Hepatocyte (in vitro differentiated cells): ENCODE data around the gene GRIA1. TPM values are rescaled to one million over a fixed set of nuclear protein-coding genes. Genes with fewer than 3 reads are reported as not detected.

Experiments
- DNase-seq: peaks from one replicate; pipeline ENCODE4 v3.0.0-alpha.2; 2016; ENCODE audit warnings: low spot score
- H2AFZ ChIP-seq: fragments of 200-600 bp; sonication (generic); 2 replicates; pipeline ENCODE4 v1.6.0; 2016; ENCODE audit warnings: antibody characterized with exemption, mild to moderate bottlenecking
- H3K27ac ChIP-seq: fragments of 200-600 bp; sonication (generic); 2 replicates; pipeline ENCODE4 v1.5.1; 2016; ENCODE audit warnings: mild to moderate bottlenecking
- H3K27me3 ChIP-seq: fragments of 200-600 bp; sonication (generic); 2 replicates; pipeline ENCODE4 v1.6.1; 2016
- H3K36me3 ChIP-seq: fragments of 200-600 bp; sonication (generic); replicated peaks from 2 replicates; pipeline ENCODE4 v1.5.1; 2016; ENCODE audit warnings: low read depth; ENCODE audit not compliant: insufficient read depth
- H3K4me1 ChIP-seq: fragments of 200-600 bp; sonication (generic); 2 replicates; pipeline ENCODE4 v1.5.1; 2016; ENCODE audit warnings: mild to moderate bottlenecking, moderate library complexity; ENCODE audit not compliant: insufficient read depth
- H3K4me2 ChIP-seq: fragments of 200-600 bp; sonication (generic); 2 replicates; pipeline ENCODE4 v1.6.0; 2016
- H3K4me3 ChIP-seq: fragments of 200-600 bp; sonication (generic); 2 replicates; pipeline ENCODE4 v1.5.1; 2016; ENCODE audit warnings: mild to moderate bottlenecking
- H3K79me2 ChIP-seq: fragments of 200-600 bp; sonication (generic); 2 replicates; pipeline ENCODE4 v1.6.0; 2017; ENCODE audit warnings: mild to moderate bottlenecking
- H3K9me2 ChIP-seq: fragments of 200-600 bp; sonication (generic); replicated peaks from 2 replicates; pipeline ENCODE4 v1.6.0; 2017; ENCODE audit warnings: mild to moderate bottlenecking; ENCODE audit not compliant: insufficient read depth
- H3K9me3 ChIP-seq: fragments of 200-600 bp; sonication (generic); 2 replicates; pipeline ENCODE4 v1.5.1; 2016; ENCODE audit warnings: low read depth, mild to moderate bottlenecking
- H4K20me1 ChIP-seq: fragments of 200-600 bp; sonication (generic); 2 replicates; pipeline ENCODE4 v1.6.0; 2016; ENCODE audit warnings: mild to moderate bottlenecking; ENCODE audit not compliant: insufficient read depth, poor library complexity, severe bottlenecking
- EZH2 ChIP-seq: fragments of 200-600 bp; sonication (generic); IDR thresholded peaks from 2 replicates; pipeline ENCODE4 v1.6.1; 2016; ENCODE audit warnings: antibody characterized with exemption, mild to moderate bottlenecking, borderline replicate concordance
- EZH2phosphoT487 ChIP-seq: fragments of 200-600 bp; sonication (generic); IDR thresholded peaks from one replicate; pipeline ENCODE4 v1.6.1; 2018; ENCODE audit warnings: antibody characterized with exemption, mild to moderate bottlenecking, low read depth, moderate library complexity; ENCODE audit not compliant: unreplicated experiment, severe bottlenecking
- WGBS: methylation state at CpG from one replicate; pipeline ENCODE4 v1.1.6; 2016; ENCODE audit warnings: low lambda C conversion rate; ENCODE audit errors: missing lambda C conversion rate; 5-methylcytosine and 5-hydroxymethylcytosine counted together
- polyA plus RNA-seq: library from polyadenylated mRNA; unstranded; fragments of >200 nt; fragmentation: Nextera tagmentation; extraction: Ambion mirVana; gene quantifications from 2 replicates; pipeline ENCODE4 v1.2.1, GENCODE V29; 2016
- total RNA-seq: library from RNA; depleted of rRNA; stranded (reverse); fragments of >200 nt; gene quantifications from 2 replicates; pipeline ENCODE4 v1.2.3, GENCODE V29; 2014
- TF ChIP-seq, protein P1 (sequence below): fragments of 200-600 bp; sonication (generic); IDR thresholded peaks from 2 replicates; pipeline ENCODE4 v1.5.1; 2016; ENCODE audit warnings: antibody characterized with exemption, mild to moderate bottlenecking; ENCODE audit not compliant: poor library complexity

The GRIA1 gene
- total and polyA plus RNA-seq, 2 experiments from 2014 or later, result 0.29 to 0.50 TPM

DNA sequence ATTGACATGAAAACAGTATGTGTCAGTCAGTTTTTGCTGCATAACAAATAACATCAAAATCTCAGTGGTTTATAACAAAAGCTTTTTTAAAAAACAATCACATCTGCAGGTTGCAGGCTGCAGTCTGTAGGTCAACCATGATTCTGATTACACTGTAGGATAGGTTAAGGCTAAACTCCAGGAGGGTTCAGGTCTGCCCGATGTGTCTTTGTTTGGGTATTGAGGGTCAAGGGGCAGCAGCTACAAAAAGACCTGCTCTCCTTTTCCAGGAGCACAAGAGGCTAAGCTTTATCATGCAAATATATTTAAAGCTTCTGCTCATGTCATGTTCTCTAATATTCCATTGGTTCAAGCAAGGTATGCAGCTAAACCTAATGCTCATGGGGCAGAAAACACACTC is 18.2 kb downstream of the GRIA1 start:
- Histone ChIP-seq H3K36me3 (no peaks in the 10 kb centered on the region), H3K4me2 (no peak overlapping the region)

DNA sequence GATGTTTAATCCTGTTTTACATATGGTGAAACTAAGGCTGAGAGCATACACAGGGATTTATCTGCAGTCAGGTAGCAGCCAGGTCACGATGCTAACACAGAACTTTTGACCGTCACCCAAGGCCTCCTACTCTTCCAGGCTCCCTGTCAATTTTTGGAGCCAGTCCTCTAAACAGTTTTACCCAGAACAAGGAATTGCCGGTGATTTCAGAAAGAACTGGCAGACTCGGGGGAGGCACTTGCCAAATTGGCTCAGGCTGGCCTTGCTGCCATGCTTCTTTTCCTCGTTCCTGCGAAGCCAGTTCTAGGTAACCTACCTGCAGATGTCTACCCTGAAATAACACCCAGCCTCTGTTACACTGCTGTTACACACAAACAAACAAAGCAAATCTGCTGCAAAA is 21.2 kb downstream of the GRIA1 start:
- Histone ChIP-seq H3K9me2 (no peaks in the 10 kb centered on the region), H2AFZ (no peak overlapping the region), H3K79me2 (no peaks in the 10 kb centered on the region), H3K36me3 (no peaks in the 10 kb centered on the region), H3K9me3 (peaks cover 4% of the 10 kb centered on the region), H3K27me3 (no peaks in the 10 kb centered on the region), H3K4me1 (no peaks in the 10 kb centered on the region), H3K4me2 (no peak overlapping the region), H3K4me3 (no peak overlapping the region), H3K27ac (no peak overlapping the region), H4K20me1 (no peaks in the 10 kb centered on the region)
- 78% methylated on average over 6 of the region's 6 CpGs for WGBS
- TF ChIP-seq, protein P1, sequence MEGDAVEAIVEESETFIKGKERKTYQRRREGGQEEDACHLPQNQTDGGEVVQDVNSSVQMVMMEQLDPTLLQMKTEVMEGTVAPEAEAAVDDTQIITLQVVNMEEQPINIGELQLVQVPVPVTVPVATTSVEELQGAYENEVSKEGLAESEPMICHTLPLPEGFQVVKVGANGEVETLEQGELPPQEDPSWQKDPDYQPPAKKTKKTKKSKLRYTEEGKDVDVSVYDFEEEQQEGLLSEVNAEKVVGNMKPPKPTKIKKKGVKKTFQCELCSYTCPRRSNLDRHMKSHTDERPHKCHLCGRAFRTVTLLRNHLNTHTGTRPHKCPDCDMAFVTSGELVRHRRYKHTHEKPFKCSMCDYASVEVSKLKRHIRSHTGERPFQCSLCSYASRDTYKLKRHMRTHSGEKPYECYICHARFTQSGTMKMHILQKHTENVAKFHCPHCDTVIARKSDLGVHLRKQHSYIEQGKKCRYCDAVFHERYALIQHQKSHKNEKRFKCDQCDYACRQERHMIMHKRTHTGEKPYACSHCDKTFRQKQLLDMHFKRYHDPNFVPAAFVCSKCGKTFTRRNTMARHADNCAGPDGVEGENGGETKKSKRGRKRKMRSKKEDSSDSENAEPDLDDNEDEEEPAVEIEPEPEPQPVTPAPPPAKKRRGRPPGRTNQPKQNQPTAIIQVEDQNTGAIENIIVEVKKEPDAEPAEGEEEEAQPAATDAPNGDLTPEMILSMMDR, result no peak
- TF ChIP-seq EZH2 (no peak), EZH2phosphoT487 (no peak)
- DNase-seq, result no peak

More for the DNA sequence above, 18.2 kb downstream of the GRIA1 start:
- no peaks in the 10 kb centered on the region for H3K4me1 ChIP-seq
- no peaks in the 10 kb centered on the region for H3K27me3 ChIP-seq
- H3K79me2 ChIP-seq, result no peaks in the 10 kb centered on the region
- H3K9me3 ChIP-seq, result no peaks in the 10 kb centered on the region
- H3K9me2 ChIP-seq, result no peaks in the 10 kb centered on the region
- no peaks in the 10 kb centered on the region for H4K20me1 ChIP-seq
- 80% methylated on average over 1 of the region's 1 CpG for WGBS
- TF ChIP-seq, protein P1, result no peak
- TF ChIP-seq EZH2, result no peak
- no peak for TF ChIP-seq EZH2phosphoT487
- no peak overlapping the region for H3K4me3 ChIP-seq
- no peak overlapping the region for H3K27ac ChIP-seq
- H2AFZ ChIP-seq, result no peak overlapping the region
- no peak for DNase-seq

DNA sequence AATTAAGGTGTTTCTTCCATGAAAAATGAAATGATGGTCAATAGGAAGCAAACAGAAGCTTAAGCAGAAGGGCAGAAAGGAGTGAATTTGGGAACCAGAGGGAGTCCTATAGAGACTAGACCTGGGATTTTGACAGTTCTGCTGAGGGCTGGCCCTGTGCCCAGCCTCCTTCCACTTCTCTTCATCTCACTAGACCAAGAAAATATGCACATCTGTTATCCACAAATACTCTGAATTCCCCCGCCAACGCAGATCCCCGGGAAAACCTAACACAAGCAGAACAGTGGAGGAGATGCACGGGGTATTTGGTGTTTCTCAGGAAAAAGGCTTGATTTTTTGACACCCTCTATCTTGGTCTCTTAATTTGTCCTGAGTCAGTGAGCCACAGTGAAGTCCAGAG is 22.7 kb downstream of the GRIA1 start:
- WGBS, result 78% methylated on average over 4 of the region's 4 CpGs
- Histone ChIP-seq H3K79me2 (no peaks in the 10 kb centered on the region), H3K4me2 (no peak overlapping the region)

More for the DNA sequence above, 22.7 kb downstream of the GRIA1 start:
- no peak overlapping the region for H3K27ac ChIP-seq
- H3K36me3 ChIP-seq, result no peaks in the 10 kb centered on the region
- no peaks in the 10 kb centered on the region for H3K4me1 ChIP-seq
- no peaks in the 10 kb centered on the region for H4K20me1 ChIP-seq
- H3K9me3 ChIP-seq, result peaks cover 4% of the 10 kb centered on the region
- H3K4me3 ChIP-seq, result no peak overlapping the region
- no peak for TF ChIP-seq EZH2
- TF ChIP-seq EZH2phosphoT487, result no peak
- TF ChIP-seq, protein P1, result no peak
- no peak for DNase-seq
- H2AFZ ChIP-seq, result no peak overlapping the region
- H3K27me3 ChIP-seq, result no peaks in the 10 kb centered on the region
- no peaks in the 10 kb centered on the region for H3K9me2 ChIP-seq
